Kidney epithelial cell (primary cell): ENCODE data around the gene DBP. TPM values are rescaled to one million over a fixed set of nuclear protein-coding genes. Genes with fewer than 3 reads are reported as not detected.

Experiments
- DNase-seq: peaks from one replicate; pipeline ENCODE4 v3.0.0-alpha.2; 2010; ENCODE audit warnings: low read depth
- H3K27me3 ChIP-seq: 2 replicates; pipeline ENCODE4 v1.6.0; 2011; ENCODE audit warnings: low read length; ENCODE audit not compliant: control insufficient read depth, insufficient read depth
- H3K36me3 ChIP-seq: 2 replicates; pipeline ENCODE4 v1.5.1; 2011; ENCODE audit warnings: low read length; ENCODE audit not compliant: control insufficient read depth, insufficient read depth
- H3K4me3 ChIP-seq: 2 replicates; pipeline ENCODE4 v1.5.1; 2011; ENCODE audit warnings: low read depth, mild to moderate bottlenecking, control low read depth, low read length
- total RNA-seq: library from RNA; depleted of rRNA; stranded (reverse); fragments of >200 nt; gene quantifications from 2 replicates; pipeline ENCODE4 v1.2.3, GENCODE V29; 2015
- TF ChIP-seq, protein P1 (sequence below): IDR thresholded peaks from 2 replicates; pipeline ENCODE4 v1.5.1; 2011; ENCODE audit warnings: mild to moderate bottlenecking, moderate library complexity, low read length, control low read depth, inconsistent platforms; ENCODE audit not compliant: insufficient read depth, poor library complexity, severe bottlenecking

DBP gene
- total RNA-seq, 1 donor from 2014 or later = 1.6 TPM

DNA sequence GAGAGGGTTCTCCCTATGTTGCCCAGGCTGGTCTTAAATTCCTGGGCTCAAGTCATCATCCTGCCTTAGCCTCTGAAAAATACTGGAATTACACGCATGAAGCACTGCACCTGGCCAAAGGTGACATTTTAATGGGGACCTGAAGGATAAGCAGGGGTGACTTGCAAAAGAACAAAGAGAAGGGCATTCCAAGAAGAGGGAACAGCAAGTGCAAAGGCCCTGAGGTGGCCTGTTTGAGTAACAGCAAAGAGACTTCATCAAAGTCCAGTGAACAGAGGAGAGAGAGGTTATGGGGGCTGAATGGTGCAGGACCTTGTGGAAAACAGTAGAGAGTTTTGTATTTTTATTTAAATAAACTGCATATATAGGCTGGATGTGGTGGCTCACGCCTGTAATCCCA lies 4.7 kb upstream of the DBP start:
- TF ChIP-seq, protein P1, sequence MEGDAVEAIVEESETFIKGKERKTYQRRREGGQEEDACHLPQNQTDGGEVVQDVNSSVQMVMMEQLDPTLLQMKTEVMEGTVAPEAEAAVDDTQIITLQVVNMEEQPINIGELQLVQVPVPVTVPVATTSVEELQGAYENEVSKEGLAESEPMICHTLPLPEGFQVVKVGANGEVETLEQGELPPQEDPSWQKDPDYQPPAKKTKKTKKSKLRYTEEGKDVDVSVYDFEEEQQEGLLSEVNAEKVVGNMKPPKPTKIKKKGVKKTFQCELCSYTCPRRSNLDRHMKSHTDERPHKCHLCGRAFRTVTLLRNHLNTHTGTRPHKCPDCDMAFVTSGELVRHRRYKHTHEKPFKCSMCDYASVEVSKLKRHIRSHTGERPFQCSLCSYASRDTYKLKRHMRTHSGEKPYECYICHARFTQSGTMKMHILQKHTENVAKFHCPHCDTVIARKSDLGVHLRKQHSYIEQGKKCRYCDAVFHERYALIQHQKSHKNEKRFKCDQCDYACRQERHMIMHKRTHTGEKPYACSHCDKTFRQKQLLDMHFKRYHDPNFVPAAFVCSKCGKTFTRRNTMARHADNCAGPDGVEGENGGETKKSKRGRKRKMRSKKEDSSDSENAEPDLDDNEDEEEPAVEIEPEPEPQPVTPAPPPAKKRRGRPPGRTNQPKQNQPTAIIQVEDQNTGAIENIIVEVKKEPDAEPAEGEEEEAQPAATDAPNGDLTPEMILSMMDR = no peak
- no peak for DNase-seq
- Histone ChIP-seq H3K27me3 (peaks cover 3% of the 10 kb centered on the region), H3K4me3 (no peak overlapping the region), H3K36me3 (no peaks in the 10 kb centered on the region)

DNA sequence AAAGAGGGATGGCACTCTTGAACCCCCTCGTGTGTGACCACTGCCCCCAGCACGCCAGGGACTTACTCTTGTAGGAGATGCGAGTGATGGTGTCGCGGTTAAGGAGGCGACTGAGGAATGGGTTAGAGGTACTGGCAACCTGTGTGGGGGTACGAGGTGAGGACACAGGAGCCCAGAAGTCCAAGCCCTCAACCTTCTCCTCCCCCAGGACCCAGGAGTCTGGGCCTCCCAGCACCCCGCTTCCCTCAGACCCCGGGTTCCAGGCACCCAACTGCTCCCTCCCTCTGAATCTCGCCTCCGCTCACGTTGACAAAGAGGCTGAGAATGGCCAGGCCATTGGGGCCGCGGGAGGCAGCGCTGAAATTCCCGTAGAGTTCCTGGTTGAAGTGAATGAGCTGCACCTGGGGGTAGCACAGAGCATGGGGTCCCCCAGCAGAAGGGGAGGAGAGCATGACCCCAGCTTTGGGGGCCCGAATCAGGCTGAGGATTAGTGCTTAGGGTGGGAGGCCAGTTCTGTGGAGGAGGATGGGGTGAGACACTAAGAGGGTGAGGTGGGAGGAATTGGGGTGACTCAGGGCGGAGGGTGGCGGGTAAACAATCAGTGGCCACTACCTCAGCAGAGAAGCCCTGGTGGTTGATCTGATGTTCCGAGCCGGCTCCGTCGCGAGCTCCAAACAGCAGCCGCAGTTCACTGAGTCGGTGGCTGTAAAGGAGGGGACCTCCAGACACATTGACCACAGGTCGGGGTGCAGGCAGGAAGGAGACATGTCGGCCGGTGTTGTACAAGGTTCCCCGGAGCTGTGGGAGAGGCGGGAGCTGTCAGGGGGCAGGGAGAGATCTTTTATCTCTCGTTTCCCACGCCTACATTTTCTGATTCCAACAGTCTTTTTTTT lies 2.5 kb upstream of the DBP start:
- TF ChIP-seq, protein P1 = no peak
- no peaks in the 10 kb centered on the region for H3K36me3 ChIP-seq
- peaks cover 3% of the 10 kb centered on the region for H3K27me3 ChIP-seq
- no peak overlapping the region for H3K4me3 ChIP-seq
- DNase-seq = no peak

DNA sequence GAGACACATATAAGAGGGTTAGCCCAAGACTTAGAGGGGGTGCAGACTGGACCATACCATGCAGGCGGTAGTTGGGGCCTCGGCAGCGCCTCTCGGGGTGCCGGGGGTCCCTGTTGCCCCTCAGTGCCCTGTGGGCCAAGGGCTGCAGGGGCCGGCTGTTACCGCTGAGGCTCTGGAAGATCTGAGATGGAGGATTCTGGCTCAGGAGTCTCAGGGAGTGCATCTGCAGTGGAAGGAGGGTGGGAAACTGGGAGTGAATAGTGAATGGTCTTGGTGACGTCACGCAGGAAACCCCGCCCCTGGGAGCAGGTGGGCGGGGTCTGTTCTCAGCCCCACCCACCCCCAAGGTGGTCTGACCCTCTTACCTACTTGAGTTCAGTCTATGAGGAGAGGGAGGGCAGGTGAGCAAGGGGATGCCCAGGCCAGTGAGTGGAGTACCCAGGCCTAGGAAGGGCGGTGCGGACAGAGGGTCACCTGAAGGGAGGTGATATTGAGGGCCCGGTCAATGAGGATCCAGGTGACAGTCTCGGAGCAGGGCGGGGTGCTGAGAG lies 1.7 kb upstream of the DBP start:
- TF ChIP-seq, protein P1 = no peak
- no peaks in the 10 kb centered on the region for H3K36me3 ChIP-seq
- H3K4me3 ChIP-seq = no peak overlapping the region
- no peak for DNase-seq
- peaks cover 3% of the 10 kb centered on the region for H3K27me3 ChIP-seq

DNA sequence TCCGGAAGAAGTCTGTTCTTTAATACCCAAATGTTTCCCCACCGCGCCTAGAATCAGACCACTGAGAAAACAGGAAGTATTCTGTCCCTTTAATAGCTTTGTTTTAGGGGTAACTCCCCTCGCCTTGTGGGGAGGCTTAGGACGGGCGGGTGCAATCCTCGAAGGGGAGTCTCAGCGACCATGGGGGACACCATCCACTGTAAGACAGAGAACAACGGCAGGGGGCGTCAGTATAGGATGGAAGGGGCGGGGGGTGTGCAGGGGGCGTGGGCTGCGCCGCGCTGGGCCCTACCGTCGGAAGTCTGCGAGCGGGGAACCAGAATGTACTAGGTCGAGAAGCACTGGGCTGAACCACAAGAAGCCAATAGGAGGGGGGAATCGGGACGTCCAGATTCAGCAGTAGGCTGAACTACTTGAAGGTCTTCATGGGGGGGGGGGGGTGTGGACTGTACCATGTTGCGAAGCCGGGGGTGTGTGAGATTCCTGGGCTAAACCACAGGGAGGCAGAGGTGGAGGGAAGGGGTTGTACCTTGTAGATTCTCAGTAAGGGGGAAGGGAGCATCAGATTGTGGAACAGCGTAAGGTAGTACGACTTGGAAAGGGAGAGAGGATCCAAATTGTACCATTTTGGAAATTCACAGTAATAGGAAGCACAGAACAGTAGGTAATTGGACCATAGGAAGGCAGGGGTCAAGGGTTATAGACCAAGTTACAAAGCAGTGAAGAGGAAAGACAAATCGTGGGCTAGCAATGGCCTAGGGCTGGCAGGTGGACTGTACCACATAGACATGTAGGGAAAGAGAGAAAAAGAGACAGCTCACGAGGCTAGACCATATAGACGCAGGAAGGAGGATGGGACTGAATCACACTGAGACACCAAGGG lies 1.0 kb upstream of the DBP start:
- Histone ChIP-seq H3K36me3 (no peaks in the 10 kb centered on the region), H3K27me3 (peaks cover 3% of the 10 kb centered on the region), H3K4me3 (peak overlapping the region; percentile 56)
- TF ChIP-seq, protein P1 = peak; percentile 21
- DNase-seq = no peak

DNA sequence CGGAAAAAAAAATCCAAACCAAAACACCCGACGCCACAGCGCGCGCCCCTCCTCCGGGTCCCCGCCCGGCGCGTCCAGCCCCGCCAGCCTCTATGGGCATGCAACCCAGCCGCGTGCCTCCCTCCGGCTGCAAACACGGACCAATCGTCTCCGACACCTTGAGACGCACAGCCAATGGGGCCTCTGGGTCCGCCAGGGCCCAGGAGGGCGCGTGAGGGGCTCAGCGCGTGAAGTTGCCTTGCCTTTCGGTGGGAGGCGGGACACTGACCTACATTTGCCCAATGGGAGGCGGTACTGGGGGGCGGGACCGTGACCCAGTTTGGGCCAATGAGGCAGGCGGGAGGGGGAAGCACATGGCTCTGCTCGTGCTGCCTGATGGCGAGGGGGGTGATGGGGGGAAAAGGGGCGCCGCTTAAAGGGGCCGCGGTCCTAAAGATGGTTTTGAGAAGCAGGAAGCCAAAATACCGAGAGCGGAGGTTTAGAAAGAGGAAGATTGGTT lies 319 bp upstream of the DBP start:
- H3K4me3 ChIP-seq = peak overlapping the region; percentile 56
- peaks cover 3% of the 10 kb centered on the region for H3K27me3 ChIP-seq
- TF ChIP-seq, protein P1 = no peak
- DNase-seq = peak; percentile 94
- no peaks in the 10 kb centered on the region for H3K36me3 ChIP-seq
